Fibroblast of villous mesenchyme (primary cell): ENCODE results near the gene LRRC8B. TPM values are rescaled to one million over a fixed set of nuclear protein-coding genes. Genes with fewer than 3 reads are reported as not detected.

ENCODE experiments used
- DNase-seq: peaks from one replicate; pipeline ENCODE4 v3.0.0-alpha.2; 2010; ENCODE audit warnings: low read depth
- H3K4me3 ChIP-seq: 2 replicates; pipeline ENCODE4 v1.5.1; 2011; ENCODE audit warnings: low read depth, mild to moderate bottlenecking, low read length
- total RNA-seq: library from RNA; depleted of rRNA; stranded (reverse); fragments of >200 nt; gene quantifications from 2 replicates; pipeline ENCODE4 v1.2.3, GENCODE V29; 2012
- TF ChIP-seq, protein P1 (sequence below): IDR thresholded peaks from 2 replicates; pipeline ENCODE4 v1.5.1; 2012; ENCODE audit warnings: low read depth, mild to moderate bottlenecking, low read length; ENCODE audit not compliant: insufficient read depth

Gene LRRC8B
- total RNA-seq, 1 donor, result 0.86 TPM

DNA sequence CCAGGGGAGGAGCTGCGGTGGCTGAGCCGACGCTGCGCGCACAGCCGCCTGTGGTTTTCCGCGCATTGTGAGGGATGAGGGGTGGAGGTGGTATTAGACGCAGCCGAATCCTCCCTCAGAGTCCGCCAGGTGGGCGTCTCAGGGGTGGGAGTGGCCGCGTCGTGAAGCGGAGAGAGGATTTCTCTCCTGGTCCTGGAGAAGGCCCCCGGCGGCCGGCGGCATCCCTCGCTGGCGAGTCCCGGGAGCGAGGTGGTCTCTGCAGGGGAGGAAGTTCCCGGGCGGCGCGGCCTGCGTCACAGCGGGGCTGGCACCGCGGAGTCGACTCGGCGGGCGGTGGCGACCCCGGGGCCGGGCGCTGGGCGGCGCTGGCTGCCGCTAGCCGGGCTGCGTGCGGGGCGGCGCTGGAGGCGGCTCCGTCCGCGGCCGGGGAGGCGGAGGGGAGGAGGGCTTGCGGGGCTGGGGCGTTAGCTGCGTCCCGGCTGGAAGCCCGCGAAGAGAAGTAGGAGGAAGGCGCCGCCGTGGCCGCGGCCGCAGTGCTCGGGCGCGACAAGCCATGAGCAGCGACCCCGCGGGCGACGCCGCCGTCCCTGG is 108.1 kb downstream of the LRRC8B start, which contains the start of gene LRRC8C:
Gene LRRC8C (plus strand): TSS at position 464 of the 591 bp plus-strand sequence. CDS start 53,354 bp downstream, outside the sequence.
- TF ChIP-seq, protein P1, sequence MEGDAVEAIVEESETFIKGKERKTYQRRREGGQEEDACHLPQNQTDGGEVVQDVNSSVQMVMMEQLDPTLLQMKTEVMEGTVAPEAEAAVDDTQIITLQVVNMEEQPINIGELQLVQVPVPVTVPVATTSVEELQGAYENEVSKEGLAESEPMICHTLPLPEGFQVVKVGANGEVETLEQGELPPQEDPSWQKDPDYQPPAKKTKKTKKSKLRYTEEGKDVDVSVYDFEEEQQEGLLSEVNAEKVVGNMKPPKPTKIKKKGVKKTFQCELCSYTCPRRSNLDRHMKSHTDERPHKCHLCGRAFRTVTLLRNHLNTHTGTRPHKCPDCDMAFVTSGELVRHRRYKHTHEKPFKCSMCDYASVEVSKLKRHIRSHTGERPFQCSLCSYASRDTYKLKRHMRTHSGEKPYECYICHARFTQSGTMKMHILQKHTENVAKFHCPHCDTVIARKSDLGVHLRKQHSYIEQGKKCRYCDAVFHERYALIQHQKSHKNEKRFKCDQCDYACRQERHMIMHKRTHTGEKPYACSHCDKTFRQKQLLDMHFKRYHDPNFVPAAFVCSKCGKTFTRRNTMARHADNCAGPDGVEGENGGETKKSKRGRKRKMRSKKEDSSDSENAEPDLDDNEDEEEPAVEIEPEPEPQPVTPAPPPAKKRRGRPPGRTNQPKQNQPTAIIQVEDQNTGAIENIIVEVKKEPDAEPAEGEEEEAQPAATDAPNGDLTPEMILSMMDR, result no peak
- H3K4me3 ChIP-seq, result peak within 1 kb of the TSS; percentile 82
- DNase-seq, result peak; percentile 73

DNA sequence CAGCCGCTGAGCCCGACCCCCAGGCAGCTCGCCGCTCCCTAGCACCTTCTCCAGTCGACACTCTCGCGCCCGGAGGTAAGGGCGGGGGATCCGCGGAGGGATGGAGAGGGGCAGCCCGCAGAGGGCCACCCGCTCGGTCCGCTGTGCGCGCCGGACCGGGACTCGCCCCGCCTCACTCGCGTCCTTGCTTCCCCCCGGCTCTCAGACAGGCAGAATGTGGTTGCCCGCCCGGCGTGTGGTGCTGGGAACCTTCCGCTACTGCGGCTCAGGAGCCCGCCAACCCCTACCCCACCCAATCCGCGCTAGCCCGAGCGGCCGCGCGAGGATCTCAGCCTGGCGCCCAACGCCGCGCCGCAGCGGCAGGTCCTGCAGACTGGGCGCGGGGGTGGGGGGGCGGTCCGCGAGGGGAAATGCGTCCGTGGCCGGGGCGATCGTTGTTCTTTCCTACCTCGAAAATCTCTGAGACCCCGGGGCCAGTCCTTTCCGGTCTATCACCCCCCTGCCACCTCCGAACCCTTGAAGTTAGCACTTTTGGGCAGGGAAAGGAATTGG is 108.7 kb downstream of the LRRC8B start:
- peak overlapping the region; percentile 82 for H3K4me3 ChIP-seq
- TF ChIP-seq, protein P1, result no peak
- peak; percentile 57 for DNase-seq

DNA sequence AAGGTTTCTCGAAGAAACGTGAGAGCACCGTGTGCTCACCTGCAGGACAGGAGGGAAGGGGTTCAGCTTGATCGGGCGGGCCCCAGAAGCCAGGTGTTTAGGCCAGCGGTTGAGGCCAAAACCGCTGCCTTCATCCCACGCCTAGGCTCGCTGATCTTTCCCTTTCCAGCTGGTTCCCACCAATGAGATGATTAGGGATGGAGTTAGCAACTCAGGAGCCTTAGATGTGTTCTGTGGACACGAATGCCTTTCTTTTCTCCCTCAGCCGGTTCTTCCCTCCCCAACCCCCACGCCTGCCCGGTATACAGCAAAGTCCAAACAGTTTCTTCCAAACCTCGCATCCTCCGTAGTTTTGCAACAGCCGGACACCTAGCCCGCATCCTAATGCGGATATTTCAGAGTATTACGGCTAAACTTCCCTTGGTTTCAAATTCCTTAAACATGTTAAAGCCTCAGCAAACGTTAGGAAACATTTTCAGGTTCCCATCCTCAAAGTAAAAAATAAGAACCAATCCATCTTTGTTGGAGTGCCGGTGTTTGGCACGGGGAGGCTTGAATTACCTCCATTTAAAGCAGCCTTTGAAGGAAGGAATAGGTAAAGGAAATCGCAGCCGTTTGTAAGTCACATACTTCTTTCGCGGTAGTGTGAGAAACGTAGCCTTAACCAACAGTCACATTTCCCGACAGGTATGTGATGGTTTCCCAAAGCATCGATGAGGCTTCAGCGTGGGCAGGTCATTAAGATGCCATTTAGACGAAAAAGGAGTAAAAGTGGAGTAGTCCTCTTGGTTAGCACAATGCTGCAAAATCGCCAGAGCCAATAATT is 109.4 kb downstream of the LRRC8B start:
- TF ChIP-seq, protein P1, result no peak
- peak; percentile 43 for DNase-seq
- peak overlapping the region; percentile 82 for H3K4me3 ChIP-seq

DNA sequence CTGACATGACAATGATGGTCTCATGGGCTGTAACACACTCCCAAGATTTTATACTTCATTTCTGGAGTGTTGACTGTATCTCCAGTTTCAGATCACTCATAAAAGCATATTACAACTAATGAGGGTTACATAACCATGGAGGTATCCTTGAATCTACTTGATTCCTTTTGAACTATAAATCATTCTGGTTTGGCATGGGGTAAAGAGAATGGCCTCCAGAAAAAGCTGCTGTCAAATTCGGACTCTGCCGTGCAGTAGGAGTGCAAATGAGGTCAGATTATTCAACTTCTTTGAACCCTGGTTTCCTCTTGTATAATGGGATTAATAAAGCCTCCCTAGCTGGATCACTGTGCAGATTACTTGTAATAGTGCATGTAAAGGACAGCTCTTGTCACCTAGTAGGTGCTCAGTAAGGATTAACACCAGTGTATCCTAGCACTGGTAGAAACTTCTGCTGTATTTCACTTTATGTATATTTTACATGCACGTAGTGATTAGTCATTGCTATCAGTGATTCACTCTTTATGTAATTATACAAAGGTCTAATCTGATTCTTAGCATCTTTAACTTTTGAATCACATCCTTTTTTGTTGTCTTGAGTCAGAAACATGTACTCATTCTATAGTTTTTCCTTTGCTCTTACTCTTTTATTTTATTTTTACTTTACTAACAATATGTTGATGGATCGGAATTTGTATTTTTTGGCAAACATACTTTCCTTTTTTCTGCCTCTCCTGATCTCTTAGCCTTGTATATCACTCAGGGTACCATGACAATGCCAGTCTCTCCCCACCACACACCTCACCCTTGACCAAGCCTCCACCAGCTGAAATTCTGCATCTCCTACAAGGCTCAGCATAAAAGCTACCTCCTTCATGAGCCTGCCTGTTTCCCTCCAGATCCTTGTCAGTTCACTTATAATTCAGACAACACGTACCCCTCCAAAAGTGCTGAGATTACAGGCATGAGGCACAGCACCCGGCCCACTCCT is 111.5 kb downstream of the LRRC8B start:
- DNase-seq, result peak; percentile 61
- H3K4me3 ChIP-seq, result no peak overlapping the region
- TF ChIP-seq, protein P1, result no peak

DNA sequence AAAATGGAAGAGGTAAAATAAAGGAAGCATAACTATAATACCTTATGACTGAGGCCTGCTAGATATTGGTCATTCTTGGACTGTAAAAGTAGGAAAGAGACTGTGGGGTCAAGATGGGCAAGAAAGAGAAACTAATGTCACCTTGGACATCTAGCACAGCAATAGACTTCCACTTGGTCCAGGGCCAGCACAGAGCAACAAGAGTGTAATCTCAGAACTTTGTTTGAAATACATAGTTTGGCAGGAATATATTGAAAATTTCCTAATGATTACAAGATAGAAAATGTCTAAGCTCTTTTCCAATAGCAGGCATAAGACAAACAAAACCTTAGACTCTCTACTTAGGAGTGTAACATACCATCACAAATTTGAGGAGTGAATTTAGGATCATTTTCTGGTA is 112.9 kb downstream of the LRRC8B start:
- H3K4me3 ChIP-seq, result no peak overlapping the region
- TF ChIP-seq, protein P1, result no peak
- no peak for DNase-seq

DNA sequence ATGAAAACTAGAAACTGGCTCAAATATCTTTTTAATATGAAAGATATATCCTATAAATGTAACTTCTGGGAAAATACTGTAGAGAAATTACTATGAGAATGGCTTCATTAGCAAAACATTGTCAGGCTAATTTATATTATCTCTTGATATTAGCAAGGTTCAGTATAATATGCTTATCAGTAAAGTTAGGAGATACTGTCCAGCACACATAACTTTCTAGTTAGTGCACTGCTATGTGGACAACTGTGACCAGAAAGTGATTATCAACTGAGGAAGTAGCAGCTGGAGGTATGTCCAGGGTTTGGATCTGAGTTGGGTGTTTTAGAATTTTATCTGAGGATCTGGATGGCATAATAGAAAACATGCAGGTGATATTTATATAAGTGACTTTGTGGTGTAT is 115.8 kb downstream of the LRRC8B start:
- no peak for DNase-seq
- H3K4me3 ChIP-seq, result no peak overlapping the region
- TF ChIP-seq, protein P1, result no peak
